ENCODE measurements around the gene STARD3.

The STARD3 gene

DNA sequence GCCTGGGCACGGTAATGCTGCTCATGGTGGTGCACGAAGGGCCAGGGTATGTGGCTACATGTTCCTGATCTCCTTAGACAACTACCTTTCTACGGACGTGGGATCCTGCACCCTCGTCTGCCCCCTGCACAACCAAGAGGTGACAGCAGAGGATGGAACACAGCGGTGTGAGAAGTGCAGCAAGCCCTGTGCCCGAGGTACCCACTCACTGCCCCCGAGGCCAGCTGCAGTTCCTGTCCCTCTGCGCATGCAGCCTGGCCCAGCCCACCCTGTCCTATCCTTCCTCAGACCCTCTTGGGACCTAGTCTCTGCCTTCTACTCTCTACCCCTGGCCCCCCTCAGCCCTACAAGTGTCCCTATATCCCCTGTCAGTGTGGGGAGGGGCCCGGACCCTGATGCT lies 74.9 kb downstream of the STARD3 start:
- Histone ChIP-seq H3K4me2 (ENCODE audit: low read length) (no peak overlapping the region), H4K20me1 (ENCODE audit: insufficient read depth, low read length) (no peaks in the 10 kb centered on the region), H3K4me1 (ENCODE audit: insufficient read depth, low read length, severe bottlenecking) (no peaks in the 10 kb centered on the region), H3K9me2 (ENCODE audit: low read depth, low read length) (no peaks in the 10 kb centered on the region), H3K9me3 (ENCODE audit: low read length) (no peaks in the 10 kb centered on the region), H3K4me3 (ENCODE audit: low read depth, low read length, poor library complexity, severe bottlenecking) (no peak overlapping the region), H3K27ac (ENCODE audit: low read depth, low read length, poor library complexity, severe bottlenecking) (no peak overlapping the region), H3K79me2 (ENCODE audit: insufficient read depth, low read length) (no peaks in the 10 kb centered on the region), H3F3A (ENCODE audit: insufficient read depth, low read length) (no peaks in the 10 kb centered on the region), H2AFZ (ENCODE audit: low read length) (no peak overlapping the region), H3K36me3 (ENCODE audit: insufficient read depth, low read length) (no peaks in the 10 kb centered on the region), H3K9ac (ENCODE audit: low read length) (no peak overlapping the region), H3K27me3 (ENCODE audit: insufficient read depth, low read length) (no peaks in the 10 kb centered on the region)
- TF ChIP-seq, protein P1, sequence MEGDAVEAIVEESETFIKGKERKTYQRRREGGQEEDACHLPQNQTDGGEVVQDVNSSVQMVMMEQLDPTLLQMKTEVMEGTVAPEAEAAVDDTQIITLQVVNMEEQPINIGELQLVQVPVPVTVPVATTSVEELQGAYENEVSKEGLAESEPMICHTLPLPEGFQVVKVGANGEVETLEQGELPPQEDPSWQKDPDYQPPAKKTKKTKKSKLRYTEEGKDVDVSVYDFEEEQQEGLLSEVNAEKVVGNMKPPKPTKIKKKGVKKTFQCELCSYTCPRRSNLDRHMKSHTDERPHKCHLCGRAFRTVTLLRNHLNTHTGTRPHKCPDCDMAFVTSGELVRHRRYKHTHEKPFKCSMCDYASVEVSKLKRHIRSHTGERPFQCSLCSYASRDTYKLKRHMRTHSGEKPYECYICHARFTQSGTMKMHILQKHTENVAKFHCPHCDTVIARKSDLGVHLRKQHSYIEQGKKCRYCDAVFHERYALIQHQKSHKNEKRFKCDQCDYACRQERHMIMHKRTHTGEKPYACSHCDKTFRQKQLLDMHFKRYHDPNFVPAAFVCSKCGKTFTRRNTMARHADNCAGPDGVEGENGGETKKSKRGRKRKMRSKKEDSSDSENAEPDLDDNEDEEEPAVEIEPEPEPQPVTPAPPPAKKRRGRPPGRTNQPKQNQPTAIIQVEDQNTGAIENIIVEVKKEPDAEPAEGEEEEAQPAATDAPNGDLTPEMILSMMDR (IDR thresholded peaks at IDR 0.05; ENCODE audit: low read length): no peak
- no peak for TF ChIP-seq EZH2 (IDR thresholded peaks at IDR 0.05; ENCODE audit: borderline replicate concordance, low read length)
